IMR-90 (cell line): ENCODE measurements around the gene CCER1.

ENCODE experiments used
- CTCF ChIP-seq: conservative IDR thresholded peaks from 2 replicates; pipeline ENCODE4 v1.5.1; 2012; ENCODE audit warnings: mild to moderate bottlenecking, low read depth, low read length, improper control_type of control experiment
- MAFK ChIP-seq: IDR thresholded peaks from 2 replicates; pipeline ENCODE4 v1.6.1; 2012; ENCODE audit warnings: low read depth, low read length, improper control_type of control experiment
- RCOR1 ChIP-seq: IDR thresholded peaks from 2 replicates; pipeline ENCODE4 v1.6.1; 2012; ENCODE audit warnings: mild to moderate bottlenecking, low read length, improper control_type of control experiment; ENCODE audit not compliant: insufficient replicate concordance

GRCh38 chr12:91001306-91001705 lies 46.3 kb upstream of the CCER1 start:
- TF ChIP-seq CTCF = no peak
- TF ChIP-seq MAFK = no peak
- TF ChIP-seq RCOR1 = no peak
